Fibroblast of upper back skin (primary cell): Measurements from ENCODE around the gene TFF3.
"Not testable (repeated sequence)": the region's sequence is repeated elsewhere in the genome, so short reads cannot be mapped to it uniquely, and the experiment has no call there.

Experiments
- DNase-seq: peaks from one replicate; pipeline ENCODE4 v3.0.0-alpha.2; 2013

The TFF3 gene

GRCh38 chr21:42302794-42303193 lies 12.4 kb downstream of the TFF3 start:
- no peak for DNase-seq

DNA sequence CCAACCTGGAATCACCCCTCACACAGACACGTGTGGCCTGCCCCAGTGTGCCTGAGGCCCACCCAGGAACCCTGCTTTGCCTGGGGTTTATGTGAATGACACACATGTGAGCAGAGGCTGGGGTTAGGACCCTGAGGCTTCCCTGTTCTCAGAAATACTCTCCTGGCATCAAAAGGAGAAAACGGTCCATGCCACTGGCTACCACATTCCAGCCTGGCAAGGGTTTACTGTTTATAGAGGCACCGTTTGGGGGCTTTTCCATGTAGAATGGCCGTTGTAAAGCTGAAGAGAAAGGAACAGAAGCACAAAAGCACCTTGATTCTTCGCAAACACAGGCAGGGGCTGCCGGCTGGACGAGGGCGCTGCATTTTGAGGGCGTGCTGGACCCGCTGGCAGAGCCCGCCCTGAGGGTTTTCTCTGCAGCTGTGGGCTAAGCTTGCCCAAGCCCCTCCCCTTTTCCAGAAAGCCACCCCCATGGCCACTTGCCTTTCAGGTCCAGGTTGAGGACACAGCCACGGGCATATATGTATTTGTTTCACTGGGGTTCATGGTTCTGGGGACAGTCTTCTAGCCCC lies 13.0 kb downstream of the TFF3 start:
- no peak for DNase-seq

- no peak for DNase-seq
Observed at GRCh38 chr21:42301371-42302075, 13.7 kb downstream of the TFF3 start.

GRCh38 chr21:42300956-42301355 lies 14.3 kb downstream of the TFF3 start:
- DNase-seq, result no peak

- DNase-seq, result no peak
Observed at GRCh38 chr21:42300045-42300583, 15.1 kb downstream of the TFF3 start.

DNA sequence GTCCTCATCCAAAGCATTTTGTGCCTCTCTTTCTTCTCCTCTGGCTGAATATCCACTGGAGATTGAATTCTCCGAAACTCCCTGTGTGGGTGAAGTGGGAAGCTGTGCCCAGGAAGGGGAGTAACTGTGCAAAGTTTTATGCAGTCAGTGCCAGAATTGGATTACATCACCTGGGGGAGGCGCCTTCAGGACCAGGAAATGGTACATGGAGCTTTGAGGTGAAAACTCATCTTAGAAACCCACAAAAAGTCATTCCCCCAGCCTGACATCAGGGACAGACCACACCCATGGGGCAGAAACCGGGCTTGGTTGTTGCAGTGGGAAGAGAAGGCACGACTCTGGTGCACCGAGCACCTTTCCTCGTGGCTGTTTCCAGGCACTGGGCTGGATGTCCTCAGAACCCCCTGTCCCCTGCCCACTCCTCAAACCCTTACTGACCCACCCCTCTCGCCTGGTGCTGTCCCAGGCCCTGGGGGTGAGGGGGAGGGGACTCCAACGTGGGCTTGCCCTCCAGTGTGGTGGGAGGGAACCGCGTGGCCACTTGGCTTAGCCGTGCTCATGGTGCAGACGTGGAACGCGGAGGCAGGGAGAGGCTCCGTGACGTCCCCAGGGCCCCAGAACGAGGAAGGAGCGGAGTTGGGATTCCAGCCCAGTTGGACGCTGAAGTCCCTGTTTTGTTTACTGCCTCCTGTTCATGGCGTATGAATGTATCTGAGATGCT lies 15.7 kb downstream of the TFF3 start:
- DNase-seq, result no peak

- DNase-seq, result no peak
Observed at GRCh38 chr21:42298657-42299056, 16.6 kb downstream of the TFF3 start.

DNA sequence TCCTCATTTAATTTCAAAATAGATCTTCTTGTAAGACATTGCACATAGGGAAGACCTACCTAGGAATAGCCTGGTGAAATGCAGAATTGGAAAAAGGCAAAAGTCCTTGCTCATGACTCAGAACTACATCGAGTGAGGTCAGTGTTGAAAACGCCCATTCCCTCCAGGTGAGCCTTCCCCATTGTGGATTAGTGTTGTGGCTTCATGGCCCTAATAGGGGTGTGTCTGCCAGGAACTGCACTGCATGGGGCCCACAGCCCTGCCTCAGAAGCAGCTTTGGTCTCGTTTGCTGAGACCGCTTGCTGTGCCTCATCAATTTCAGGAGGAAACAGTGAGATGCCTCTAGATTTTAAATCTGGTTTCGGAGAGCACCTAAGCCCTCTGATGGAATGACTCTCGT lies 17.0 kb downstream of the TFF3 start:
- DNase-seq, result no peak

GRCh38 chr21:42297377-42297776 lies 17.8 kb downstream of the TFF3 start:
- no peak for DNase-seq

DNA sequence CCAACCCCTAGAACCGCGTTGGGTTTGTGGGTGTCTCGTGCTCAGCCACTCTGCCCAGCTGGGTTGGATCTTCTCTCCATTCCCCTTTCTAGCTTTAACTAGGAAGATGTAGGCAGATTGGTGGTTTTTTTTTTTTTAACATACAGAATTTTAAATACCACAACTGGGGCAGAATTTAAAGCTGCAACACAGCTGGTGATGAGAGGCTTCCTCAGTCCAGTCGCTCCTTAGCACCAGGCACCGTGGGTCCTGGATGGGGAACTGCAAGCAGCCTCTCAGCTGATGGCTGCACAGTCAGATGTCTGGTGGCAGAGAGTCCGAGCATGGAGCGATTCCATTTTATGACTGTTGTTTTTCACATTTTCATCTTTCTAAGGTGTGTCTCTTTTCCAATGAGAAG lies 18.7 kb downstream of the TFF3 start:
- DNase-seq, result no peak

DNA sequence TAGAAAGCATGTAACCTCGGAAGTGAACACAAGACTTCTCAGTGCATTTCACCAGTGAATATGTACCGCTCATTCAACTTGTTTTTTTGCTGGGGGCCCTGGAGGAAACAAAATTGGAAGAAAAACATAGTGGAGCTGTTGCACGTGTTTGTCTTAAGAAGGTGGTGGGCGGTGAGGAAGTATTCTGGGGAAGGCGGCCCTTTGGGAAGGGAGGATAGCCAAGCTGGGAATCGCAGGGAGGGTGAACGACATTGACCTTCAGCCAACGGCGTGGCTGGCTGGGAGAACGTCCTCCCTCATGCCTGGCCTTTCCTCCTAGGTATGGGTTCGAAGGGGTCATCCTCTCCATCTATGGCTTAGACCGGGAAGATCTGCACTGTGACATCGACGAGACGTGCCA lies 19.4 kb downstream of the TFF3 start:
- no peak for DNase-seq

- no peak for DNase-seq
Observed at GRCh38 chr21:42294273-42294880, 20.8 kb downstream of the TFF3 start.

GRCh38 chr21:42293649-42294272 lies 21.4 kb downstream of the TFF3 start:
- DNase-seq, result no peak

DNA sequence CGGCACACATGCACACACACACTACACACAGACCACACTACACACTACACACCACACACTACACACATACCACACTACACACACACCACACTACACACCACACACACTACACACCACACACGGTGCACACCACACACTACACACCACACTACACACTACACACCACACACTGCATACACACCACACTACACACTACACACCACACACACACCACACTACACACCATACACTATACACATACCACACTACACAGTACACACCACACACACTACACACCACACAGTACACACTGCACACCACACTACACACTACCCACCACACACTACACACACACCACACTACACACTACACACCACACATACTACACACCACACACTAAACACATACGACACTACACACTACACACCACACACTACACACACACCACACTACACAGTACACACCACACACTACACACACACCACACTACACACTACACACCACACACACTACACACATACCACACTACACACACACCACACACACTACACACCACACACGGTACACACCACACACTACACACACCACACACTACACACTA lies 22.6 kb downstream of the TFF3 start:
- not testable (repeated sequence) for DNase-seq

DNA sequence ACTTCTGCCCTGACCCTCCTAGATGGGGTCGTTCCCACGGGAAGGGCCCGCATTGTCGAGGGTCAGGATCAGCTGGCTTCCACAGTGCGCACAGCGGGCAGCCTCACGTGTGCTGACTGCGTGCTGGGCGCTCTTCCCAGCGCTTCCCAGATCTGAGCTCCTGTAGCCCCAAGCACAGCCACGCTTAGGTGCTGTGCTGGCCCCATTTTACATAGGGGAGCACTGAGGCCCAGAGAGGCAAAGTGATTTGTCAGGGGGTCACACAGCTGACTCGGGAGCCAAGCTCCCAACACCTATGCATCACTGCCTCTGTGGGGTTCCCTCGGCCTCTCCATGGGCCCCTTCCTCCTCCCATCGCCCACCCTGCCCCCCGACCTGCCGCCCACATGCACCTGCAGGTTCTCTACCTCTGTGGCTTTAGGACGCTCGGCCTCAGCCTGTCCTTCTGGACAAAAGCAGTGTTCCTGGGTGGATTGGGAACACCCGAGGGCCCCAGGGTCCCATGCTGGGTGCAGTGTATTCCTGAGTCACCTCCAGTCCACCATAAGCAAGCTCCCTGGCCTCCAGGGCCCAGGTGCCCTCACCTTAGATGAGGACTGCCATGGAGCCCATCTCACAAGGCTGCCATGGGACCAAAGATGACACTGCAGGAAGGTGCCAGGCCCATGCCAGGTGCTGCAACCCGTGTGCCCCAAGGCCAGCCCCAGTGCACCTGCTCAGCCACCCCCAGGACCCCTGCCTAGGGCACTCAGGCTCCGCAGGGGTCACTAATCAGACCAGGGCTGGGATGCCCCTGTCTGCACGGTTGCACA lies 23.3 kb downstream of the TFF3 start:
- DNase-seq, result no peak

- DNase-seq, result no peak
Observed at GRCh38 chr21:42291003-42291750, 24.0 kb downstream of the TFF3 start.

DNA sequence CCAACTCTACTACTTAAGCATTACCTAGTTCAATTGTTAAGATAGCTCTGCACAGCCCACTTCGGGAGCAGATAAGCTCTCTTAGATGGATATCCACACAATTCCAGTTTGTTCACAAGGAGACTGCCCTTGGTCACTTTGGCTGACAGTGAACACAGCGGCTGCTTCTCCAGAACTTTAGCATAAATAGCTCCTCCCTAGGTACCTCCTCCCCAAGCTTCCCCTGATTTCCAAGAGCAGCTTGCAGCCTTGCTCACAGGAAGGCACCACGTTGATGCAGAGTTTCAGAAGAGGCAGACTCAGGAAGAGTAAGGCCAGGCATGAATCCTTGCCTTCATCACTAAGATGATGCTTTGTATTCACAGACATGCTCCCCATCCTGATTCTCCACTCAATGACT lies 24.7 kb downstream of the TFF3 start:
- DNase-seq, result no peak

- DNase-seq, result no peak
Observed at GRCh38 chr21:42289926-42290325, 25.3 kb downstream of the TFF3 start.

- no peak for DNase-seq
Observed at GRCh38 chr21:42288962-42289361, 26.2 kb downstream of the TFF3 start.

DNA sequence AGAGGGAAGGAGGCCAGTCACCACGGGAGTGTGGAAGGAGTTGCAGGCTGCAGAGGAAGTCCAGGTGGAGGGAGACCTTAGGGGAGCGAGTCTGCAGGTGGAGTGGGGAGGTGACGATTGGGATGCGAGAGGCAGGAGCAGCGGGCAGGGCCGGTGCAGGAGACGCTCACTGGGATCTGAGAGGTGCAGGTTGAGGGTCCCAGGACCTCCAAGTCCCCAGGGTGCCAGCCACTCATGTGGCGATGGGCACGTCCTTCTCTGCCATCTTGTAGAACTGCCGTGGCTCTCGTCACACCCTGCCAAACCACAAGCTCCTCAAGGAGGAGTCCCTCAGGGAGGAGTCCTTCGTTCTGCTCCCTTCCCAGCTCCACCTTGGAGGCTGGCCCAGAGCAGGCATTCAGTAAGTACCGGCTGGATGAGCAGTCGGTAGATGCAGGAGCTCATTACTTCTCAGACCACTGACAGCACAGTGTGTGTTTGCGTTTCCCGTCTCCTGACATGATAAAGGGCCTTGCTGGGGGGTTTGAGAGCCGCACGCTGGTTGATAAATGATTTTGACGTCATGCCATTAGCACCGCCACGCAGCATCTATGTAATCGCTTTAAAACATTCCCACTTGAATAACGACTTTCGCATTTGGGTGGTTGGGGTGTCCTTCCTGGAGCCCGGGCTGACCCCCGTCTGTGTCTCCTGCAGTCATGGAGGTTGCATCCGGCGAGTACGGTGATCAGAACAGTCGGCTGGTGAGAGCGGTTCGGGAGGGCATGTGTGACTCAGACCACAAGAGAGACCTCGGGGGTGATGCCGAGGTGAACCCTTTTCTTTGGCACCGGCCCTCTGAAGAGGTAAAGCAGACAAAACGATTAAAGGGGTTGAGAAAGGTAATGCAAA lies 27.8 kb downstream of the TFF3 start:
- no peak for DNase-seq
